IPS-NIHi11 (cell line): Measurements from ENCODE around the gene TMEM54.

Experiments
- DNase-seq: peaks from one replicate; pipeline ENCODE4 v3.0.0; 2012; ENCODE audit warnings: mixed read lengths, low spot score

TMEM54 gene

GRCh38 chr1:32900956-32901822, at the start of gene TMEM54:
TMEM54 (minus strand) TSS chr1:32901389; CDS start chr1:32901238, 151 bp downstream.
- peak; percentile 81 for DNase-seq

GRCh38 chr1:32949519-32949918, 48.3 kb upstream of the TMEM54 start:
- DNase-seq: no peak

GRCh38 chr1:32948905-32949304, 47.7 kb upstream of the TMEM54 start:
- no peak for DNase-seq

- no peak for DNase-seq
Measured at GRCh38 chr1:32948390-32948722, 47.2 kb upstream of the TMEM54 start.

- DNase-seq: no peak
Measured at GRCh38 chr1:32947669-32948389, 46.6 kb upstream of the TMEM54 start.

- DNase-seq: no peak
Measured at GRCh38 chr1:32946413-32946812, 45.2 kb upstream of the TMEM54 start.

- DNase-seq: no peak
Measured at GRCh38 chr1:32944180-32944579, 43.0 kb upstream of the TMEM54 start.

- DNase-seq: no peak
Measured at GRCh38 chr1:32939655-32940371, 38.6 kb upstream of the TMEM54 start.

- no peak for DNase-seq
Measured at GRCh38 chr1:32937061-32937460, 35.9 kb upstream of the TMEM54 start.

GRCh38 chr1:32934535-32934934, 33.3 kb upstream of the TMEM54 start:
- DNase-seq: no peak

GRCh38 chr1:32933742-32934322, 32.6 kb upstream of the TMEM54 start:
- no peak for DNase-seq

- no peak for DNase-seq
Measured at GRCh38 chr1:32931760-32932159, 30.6 kb upstream of the TMEM54 start.

- DNase-seq: no peak
Measured at GRCh38 chr1:32929366-32929765, 28.2 kb upstream of the TMEM54 start.

- DNase-seq: no peak
Measured at GRCh38 chr1:32928715-32929114, 27.5 kb upstream of the TMEM54 start.

GRCh38 chr1:32928285-32928684, 27.1 kb upstream of the TMEM54 start:
- no peak for DNase-seq

- no peak for DNase-seq
Measured at GRCh38 chr1:32927441-32927840, 26.3 kb upstream of the TMEM54 start.

- no peak for DNase-seq
Measured at GRCh38 chr1:32926562-32926961, 25.4 kb upstream of the TMEM54 start.

- peak; percentile 58 for DNase-seq
Measured at GRCh38 chr1:32925403-32926162, 24.4 kb upstream of the TMEM54 start.

GRCh38 chr1:32924881-32925344, 23.7 kb upstream of the TMEM54 start:
- peak; percentile 75 for DNase-seq

GRCh38 chr1:32920833-32921232, 19.6 kb upstream of the TMEM54 start:
- DNase-seq: no peak
